GM18861 (cell line): Measurements from ENCODE around the gene ALOXE3.
A peak's percentile ranks its signal among the peaks of the same experiment; 100 is the strongest.

Experiments
- ATAC-seq: cut with Tn5 transposase; IDR thresholded peaks from one replicate; pipeline ENCODE4 v1.9.1; 2021; ENCODE audit not compliant: unreplicated experiment

ALOXE3 gene

DNA sequence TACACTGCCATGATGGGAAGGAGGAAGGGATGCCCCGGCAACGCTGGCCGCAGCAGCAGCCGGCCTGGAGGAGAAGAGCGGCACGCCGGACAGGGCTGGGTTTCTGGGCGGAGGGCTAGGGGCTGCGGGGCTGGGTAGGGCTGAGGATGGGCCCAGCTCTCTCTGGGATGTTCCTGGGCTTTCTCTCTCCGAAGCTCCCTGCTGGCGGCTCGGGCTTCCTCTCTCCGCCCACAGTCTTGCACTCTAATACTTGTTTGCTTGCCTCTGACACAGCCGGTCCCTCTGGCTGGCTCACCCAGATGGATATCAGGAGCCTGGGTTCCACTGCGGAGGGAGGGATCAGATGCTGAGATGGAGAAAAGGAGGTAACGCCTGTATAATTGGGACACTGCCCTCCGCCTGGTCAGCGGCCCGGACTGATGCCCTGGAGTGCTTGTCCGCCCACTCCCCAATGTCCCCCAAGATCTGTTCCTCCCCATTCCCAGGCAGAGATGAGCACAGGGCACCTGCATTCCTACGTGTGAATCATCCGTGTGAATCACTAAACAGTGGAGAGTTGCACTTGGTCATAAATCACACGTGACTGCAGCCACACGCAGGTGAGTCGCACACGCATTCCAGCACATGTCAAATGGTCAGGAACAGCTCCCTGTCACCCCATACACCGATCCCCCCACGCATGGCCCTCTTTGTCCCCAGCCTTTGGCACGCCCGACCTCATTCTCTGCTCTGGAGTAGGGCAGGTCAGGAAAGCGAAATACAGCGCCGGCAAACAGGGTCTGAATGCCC, at the start of gene ALOXE3:
Gene ALOXE3 (minus strand): TSS at position 535 of the 789 bp plus-strand sequence. CDS start 524 bp downstream, at position 11.
- no peak for ATAC-seq

DNA sequence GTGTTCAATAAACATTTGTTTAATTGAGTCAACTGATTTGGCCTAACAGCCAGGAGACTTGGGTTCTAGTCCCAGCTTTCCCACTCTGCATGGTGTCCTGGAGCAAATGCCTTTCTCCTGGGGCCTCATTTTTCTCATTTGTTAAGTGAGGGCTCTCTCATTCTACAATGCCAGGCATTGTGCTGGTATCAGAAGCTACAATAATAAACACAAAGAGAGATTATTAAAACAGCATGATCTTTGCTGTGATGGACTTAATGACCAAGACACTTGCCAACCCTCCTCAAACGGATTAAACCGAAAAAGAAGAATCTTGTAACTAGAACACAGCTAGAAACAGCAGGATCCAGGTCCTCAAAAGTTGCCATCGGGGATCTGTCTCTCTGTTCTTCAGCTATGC, 49.2 kb upstream of the ALOXE3 start:
- ATAC-seq, result no peak

DNA sequence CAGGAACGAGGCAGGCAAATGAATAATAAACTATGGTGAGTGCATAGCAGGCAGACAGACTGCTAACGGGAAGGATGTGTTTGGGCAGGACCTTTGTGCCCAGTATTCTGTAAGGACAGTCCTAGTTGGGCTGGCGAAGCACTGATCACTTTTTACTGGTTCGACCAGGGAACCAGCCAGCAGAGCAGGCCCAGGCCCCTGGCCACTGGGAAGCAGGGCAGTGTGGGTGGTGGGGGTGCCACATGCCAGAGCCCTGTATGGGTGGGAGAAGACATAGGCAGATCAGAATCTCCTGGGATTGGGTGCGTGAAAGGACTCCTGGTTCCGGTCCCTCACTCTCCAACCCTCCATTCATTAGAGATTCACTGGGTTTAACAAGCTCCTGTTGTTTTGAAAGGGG, 48.4 kb upstream of the ALOXE3 start:
- no peak for ATAC-seq

DNA sequence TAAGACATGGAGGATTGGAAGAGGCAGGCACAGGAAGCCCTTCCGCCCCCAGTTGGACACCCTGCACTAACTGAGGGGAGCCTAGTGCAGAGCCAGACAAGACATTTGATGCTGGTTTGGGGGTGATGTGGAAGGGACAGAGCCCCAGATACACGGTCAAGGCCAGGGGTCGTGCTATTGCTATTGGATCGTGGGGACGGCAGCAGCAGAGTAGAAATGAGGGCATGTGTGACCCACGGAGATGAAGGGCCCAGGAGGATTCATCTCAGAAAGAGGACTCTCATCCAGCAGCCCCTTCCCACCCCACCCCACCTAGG, 46.5 kb upstream of the ALOXE3 start:
- no peak for ATAC-seq

DNA sequence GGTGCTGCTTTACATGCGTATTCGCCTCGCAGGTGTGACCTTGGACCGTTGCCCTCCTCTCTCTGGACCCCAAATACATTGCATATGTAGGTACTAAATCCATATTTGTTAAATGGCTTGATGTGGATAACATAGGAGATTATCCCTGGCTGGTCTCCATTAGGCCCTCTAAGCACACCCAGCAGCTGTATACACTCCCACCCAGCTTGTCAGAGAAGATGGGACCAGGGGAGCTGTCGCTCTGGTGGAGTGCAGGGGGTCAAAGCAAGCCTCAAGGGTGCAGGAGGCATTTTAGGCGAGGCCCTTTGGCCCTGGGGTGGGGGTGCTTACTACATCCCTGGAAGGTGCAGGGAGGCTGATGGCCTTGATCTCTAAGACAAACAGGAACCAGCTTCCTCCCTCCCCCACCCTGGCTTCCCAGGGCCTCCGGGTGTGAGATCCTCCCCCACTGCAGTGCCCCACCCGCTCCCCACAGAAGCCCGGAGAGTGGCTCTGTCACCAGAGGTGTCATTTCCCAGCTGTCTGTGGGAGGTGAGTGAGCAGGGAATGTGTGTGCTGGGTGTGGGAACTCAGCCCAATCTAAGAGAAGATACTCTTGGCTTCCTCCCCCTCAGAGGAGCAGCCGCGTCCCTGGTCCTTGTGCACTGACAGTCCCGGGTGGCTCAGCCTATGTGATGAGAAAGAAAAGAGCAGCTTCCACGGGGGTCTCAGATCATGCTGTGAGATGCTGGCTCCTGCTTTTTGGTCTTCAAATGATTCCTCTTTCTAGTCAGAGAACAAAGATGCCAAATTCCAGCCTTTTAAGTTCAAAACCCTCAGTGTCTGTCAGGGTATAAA, 45.9 kb upstream of the ALOXE3 start:
- no peak for ATAC-seq

DNA sequence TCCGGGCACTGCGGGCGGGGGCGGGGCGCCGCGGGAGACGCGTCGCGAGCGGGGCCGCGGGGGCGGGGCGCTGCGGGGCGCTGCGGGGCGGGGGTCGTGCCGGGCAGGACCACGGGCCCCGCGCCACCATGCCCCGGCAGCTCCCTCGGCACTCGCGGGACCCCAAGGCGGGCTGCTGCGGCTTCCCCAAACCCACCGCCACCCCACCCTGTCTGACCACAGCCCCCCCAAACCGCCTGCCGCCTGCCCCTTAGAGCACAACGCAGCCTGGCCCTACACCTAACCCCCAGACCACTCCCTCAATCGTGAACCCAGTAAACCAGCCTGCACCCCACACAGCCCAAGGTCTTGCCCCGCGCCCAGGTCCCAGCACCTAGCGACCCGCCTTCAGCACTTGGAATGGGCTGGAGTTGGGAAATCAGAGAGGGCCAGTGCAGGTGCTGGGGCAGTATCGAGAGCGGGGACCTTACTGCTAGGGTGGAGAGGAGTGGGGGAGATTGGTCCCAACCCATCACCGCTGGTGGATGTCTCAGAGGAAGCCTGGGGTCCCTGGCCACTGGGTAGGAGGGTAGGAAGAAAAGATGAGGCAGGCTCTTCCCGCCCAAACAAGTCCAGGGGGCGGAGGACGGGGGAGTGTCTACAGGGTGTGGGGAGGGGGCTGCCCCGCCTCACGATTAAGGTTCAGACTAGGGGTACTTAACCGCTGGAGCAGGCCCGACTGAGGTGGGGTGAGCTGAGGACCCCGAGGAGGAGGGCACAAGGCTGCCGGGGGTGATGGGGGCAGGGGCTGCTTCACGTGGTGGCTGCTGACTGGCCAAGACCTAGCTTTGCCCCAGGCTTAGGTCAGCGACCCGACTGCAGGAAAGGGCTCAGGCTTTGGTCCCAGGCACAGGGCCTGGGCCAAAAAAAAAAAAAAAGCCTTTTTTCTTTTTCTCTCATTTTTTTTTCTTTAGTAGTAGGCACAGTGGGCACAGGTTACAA, 45.0 kb upstream of the ALOXE3 start:
- no peak for ATAC-seq

DNA sequence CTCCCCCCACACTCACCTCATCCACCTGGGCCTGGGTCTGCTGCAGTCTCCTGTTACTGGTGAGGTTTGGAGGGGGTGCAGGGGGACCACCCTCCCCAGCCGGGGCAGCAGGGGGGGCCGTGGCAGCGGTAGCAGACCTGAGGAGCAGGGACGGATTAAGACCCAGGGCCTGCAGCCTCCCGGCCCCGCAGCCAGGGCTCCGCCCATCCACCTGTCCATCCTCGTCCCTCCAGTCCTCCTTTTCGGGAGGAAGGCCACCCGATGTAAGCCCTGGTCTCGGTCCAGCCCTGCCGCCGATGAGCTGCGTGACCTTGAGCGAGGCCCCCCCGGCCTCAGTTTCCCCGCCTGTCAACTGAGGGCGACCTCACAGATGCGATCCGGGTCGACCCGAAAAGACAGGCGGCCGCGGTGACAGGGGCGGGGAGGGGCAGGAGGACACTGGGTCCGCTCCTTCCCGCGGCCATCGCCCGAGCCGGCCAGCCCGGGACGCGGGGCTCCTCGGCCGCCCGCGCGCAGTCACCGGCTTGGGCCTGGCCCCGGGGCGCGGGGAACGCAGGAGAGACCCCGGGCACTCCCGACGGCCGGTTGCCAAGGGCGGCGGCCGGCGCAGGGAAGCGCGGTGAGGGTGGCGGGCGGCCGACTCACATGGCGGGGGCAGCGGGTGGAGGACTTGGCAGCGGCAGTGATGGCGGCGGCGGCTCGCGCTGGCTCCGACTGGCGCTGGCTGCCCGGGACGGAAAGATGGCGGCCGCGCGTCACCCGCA, 44.1 kb upstream of the ALOXE3 start, which contains the start of gene VAMP2:
Gene VAMP2 (minus strand): TSS at position 716 of the 764 bp plus-strand sequence. CDS start 69 bp downstream, at position 647.
- ATAC-seq, result no peak

DNA sequence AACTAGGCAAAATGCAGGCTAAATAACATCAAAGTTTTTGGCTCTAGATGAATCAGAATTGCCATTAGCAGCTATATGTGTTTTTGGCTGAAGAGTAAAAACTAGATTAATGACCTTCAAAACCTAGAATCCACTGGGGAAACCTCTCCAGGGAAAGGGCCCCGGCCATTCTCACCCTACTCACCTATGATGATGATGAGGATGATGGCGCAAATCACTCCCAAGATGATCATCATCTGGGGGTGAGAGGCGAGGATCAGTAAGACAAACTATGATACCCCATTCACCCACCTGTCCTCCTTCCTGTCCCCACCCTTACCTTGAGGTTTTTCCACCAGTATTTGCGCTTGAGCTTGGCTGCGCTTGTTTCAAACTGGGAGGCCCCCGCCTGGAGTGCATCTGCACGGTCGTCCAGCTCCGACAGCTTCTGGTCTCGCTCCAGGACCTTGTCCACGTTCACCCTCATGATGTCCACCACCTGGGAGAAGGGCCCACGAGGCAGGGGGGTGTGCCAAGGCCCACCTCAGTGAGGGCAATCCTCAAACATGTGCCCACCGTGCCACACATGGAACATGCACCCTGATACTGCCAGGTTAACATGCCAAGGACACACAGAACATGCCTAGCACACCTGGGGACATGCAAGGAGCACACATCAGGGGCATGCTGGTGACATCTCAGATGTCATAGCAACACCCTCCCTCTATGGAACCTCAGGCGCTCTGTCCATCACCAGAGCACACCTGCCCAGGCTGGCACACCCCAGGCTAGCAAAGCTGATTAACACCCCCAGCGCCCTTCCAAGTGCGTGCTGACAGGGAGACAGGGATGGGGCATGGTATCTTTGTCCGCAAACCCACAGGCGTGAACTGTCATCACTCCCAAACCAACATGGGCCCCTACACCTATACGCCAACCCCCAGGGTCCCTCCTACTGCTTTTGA, 43.2 kb upstream of the ALOXE3 start:
- no peak for ATAC-seq

DNA sequence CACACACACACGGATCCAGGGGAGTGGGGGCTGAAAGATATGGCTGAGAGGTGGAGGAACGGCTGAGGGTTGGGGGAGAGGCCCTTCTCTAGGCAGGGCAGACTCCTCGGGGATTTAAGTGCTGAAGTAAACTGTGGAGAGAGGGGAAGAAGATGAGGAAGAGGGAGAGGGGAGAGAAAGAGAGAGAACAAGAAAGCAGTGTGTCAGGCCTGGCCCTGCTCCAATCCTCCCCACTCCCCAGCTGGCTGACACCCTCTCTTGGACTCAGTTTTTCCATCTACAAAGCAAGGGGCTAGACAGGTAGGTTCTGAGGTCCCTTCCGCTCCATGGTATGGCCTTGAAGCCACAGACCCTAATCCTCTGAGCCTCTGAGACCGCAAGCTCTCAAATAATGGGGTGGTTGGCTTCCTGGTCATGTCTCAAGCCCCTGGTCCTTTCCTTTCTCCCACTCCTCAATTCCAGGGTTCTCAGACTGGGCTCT, 42.5 kb upstream of the ALOXE3 start:
- ATAC-seq, result no peak

DNA sequence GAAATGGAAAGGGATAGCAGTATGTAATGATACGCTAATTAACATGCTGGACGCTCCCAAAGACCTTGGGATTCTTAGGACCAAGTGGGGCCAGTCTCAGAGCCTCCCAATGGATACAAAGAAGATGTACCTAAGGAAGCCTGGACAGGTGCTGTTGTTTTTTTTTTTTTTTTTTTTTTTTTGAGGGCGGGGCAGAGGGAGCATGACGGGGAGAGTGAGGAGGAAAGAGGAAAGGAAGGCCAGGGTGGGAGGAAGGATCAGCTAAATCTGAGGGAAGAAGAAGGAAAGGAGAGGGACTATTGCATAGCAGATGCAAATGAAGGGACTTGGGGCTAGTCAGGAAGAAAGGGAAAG, 41.9 kb upstream of the ALOXE3 start:
- ATAC-seq, result no peak

DNA sequence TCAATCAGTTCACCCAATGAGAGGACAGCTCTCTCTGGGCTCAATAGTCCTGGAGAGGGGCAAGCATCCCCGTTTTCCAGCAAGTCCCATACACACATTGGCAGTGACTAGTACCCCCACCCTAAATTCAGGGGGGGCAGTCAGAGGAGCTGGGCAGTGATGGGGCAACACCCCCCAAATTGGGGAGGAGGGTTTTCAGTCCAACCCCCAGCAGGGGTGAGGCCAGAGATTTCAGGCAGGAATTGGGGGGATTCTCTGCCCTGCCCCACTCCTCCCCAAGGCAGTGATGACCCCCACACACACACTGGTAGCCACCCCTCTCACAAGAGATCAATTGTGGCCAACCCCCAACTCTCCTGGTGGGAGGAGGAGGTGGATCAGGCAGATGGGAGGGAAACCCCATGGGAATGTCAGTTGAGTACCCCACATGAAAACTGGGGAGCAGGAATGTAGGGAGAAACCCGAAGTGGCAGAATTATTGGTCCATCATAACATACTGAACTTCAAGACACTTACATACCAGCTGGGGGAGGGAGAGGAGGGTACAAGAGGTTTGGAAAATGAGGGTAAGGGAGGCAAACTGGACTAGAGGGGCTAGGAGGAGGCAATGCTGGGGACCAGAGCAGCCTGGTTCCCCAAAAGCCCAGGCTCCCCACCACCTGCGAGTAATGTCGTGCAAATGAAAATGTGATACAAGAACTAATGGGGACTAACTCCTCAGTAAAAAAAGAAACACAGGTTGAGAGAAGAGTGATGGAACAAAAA, 41.3 kb upstream of the ALOXE3 start:
- no peak for ATAC-seq

DNA sequence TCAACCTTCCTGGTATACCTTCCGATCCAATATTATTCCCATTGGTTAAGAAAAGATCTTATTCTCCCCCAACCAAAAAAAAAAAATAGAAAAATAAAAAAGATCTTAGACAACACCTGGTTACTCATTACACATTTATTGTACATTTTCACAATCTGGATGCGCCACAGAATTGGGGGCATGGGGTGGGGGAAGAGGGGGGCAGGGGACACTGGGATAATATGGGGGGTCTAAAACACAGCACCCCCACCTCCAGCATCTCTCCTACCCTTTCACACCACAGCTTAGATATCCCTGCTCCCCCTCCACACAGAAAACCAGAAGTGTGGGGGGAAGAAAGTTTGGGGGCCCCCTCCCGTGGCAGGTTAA, 40.7 kb upstream of the ALOXE3 start:
- no peak for ATAC-seq

DNA sequence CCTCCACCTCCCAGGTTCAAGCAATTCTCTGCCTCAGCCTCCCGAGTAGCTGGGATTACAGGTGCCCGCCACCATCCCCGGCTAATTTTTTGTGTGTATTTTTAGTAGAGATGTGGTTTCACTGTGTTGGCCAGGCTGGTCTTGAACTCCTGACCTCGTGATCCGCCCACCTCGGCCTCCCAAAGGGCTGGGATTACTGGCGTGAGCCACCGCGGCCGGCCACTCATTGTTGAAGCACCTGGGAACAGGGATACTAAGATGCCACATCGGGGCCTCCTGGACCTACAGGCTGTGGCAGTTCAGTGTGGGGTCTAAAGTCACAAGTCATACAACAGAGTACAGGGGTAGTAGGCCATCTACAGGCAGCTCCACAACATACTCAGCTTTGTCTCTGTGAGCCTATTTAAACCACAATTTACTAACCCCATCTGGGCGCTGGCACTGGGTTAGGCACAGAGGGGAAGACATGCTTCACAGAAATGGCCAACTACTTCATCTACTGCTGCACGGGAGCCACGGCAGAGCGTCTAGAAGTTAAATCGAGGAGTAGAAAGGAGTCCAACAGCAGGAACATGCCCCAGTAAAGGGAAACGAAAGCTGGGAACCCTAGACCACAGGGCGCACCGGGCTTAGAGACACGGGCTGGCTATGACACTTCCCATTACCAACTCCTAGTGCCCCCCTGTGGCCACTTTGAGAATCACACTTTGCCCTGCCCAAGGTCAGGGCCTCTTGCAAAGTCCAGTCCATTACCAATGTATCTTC, 40.1 kb upstream of the ALOXE3 start:
- no peak for ATAC-seq

DNA sequence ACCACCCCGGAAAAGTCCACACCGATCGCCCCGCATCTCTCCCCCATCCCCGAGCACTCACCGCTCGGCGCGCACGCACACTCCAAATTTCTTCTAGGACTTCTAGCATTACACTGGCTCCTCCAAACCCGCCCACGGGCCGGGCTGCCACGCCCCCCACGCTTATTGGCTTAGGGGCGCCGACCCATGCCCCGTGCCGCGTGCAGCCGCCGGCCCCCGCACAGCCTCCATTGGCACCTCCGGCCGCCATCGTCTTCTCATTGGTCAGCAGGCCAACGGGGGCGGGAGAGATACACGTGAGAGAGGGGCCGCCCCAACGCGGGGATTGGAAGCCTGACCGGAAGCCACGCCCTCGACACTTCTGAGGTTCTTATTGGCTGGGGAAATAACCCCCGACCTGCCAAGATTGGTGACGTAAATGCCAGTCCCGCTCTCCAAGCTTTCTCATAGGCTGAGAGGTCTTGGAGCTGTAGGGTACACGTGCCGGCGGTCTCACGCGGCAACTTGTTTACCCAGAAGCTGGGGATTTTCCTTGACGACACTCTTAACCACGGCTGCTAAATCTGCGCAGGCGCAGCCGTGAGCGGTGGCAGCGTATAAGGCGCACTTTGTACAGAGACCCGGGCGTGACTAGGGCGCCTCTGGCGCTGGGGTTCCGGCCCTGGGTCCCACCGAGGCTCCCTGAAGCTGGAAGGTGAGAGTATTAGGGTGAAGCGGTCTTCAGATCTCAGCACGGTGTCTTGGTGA, 38.1 kb upstream of the ALOXE3 start:
- peak; percentile 57 for ATAC-seq

DNA sequence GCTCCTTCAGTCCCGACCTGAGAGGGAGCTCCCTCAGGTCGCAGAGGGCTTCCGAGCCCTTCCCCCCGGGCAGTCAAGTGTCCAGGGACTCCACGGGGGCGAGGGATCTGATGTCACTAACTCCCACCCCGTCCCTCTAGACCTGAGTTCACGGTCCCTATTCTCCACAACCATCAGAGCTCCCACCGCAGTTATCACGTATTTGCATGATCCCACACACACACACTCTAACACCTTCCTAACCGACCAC, 37.6 kb upstream of the ALOXE3 start:
- no peak for ATAC-seq

DNA sequence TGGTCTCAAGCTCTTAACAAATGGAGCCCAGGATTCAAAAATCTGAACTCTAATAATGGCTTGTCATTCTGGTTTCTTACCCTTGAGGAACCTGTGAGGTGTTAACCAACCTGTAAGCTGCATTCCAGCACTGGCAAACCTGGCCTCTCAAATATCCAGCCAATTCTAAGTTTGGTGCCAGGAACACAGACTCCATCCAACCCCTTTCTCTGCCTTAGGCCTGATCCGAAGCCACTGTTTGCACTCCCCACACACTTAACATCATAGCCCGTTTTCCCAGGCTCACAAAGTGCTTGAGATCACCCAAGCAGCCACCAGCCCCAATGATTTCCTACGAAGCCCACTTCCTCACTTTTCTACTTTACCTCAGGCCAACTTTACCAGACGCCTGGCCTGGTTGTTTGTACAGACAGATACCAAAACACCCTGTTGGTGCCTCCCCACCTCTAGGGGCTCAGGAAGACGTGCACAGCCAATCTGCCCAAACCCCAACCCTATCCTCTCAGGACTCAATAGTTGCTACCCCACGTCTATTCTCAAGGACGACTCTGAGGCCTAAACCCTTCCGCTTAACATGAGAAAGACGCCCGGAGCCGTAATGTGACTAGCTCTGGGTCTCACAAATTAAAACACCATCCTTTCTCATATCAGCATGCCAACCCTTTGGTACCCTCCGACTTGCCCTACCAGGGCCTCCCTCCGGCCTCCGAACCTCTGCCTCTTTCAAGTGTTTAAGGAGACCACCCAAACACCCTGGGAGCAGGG, 37.1 kb upstream of the ALOXE3 start:
- no peak for ATAC-seq
